WTC11 (cell line): Measurements from ENCODE around the gene EHBP1L1. TPM values are rescaled to one million over a fixed set of nuclear protein-coding genes. Genes with fewer than 3 reads are reported as not detected.

Source experiments
- ATAC-seq: fragments of 200-7000 bp; cut with Tn5 transposase; 2 replicates; pipeline ENCODE4 v1.10.0; 2021; ENCODE audit warnings: mild to moderate bottlenecking, moderate library complexity
- CTCF ChIA-PET: fragments of 300-600 bp; sonication (Branson Sonifier 250); formaldehyde crosslinking; loops from one replicate; lab custom pipeline; 2021; ENCODE audit warnings: antibody characterized with exemption; lab: Charles Lee
- POLR2A ChIA-PET: fragments of 350-600 bp; sonication (Branson Sonifier 250); formaldehyde crosslinking; loops from one replicate; lab custom pipeline; 2021; ENCODE audit warnings: antibody characterized with exemption; lab: Charles Lee
- DNase-seq: peaks from one replicate; pipeline ENCODE4 v3.0.0; 2021; ENCODE audit warnings: low spot score
- H3K27ac Mint-ChIP-seq: 2 replicates; pipeline ENCODE4 v1.8.0; 2021; ENCODE audit warnings: mixed read lengths
- H3K27me3 Mint-ChIP-seq: 2 replicates; pipeline ENCODE4 v1.8.0; 2021; ENCODE audit warnings: low read depth, mild to moderate bottlenecking, moderate library complexity, mixed read lengths
- H3K36me3 Mint-ChIP-seq: 2 replicates; pipeline ENCODE4 v1.8.0; 2021; ENCODE audit warnings: mixed read lengths
- H3K4me1 Mint-ChIP-seq: 2 replicates; pipeline ENCODE4 v1.8.0; 2022; ENCODE audit warnings: mixed read lengths
- H3K4me3 Mint-ChIP-seq: 2 replicates; pipeline ENCODE4 v1.8.0; 2021; ENCODE audit warnings: mild to moderate bottlenecking, moderate library complexity, mixed read lengths
- H3K9me3 Mint-ChIP-seq: 2 replicates; pipeline ENCODE4 v1.8.0; 2021; ENCODE audit warnings: mixed read lengths
- E2F5 ChIP-seq: sonication (generic); formaldehyde crosslinking; IDR thresholded peaks from 2 replicates; pipeline ENCODE4 v1.8.1; 2022; ENCODE audit warnings: mild to moderate bottlenecking, moderate library complexity, missing genetic modification reagents
- ESRRA ChIP-seq: sonication (generic); formaldehyde crosslinking; IDR thresholded peaks from 2 replicates; pipeline ENCODE4 v1.8.1; 2022; ENCODE audit warnings: mild to moderate bottlenecking, missing genetic modification reagents, borderline replicate concordance
- NR3C1 ChIP-seq: sonication (generic); formaldehyde crosslinking; conservative IDR thresholded peaks from 2 replicates; pipeline ENCODE4 v1.8.1; 2023; ENCODE audit warnings: low read depth, mild to moderate bottlenecking, missing genetic modification reagents
- PRDM15 ChIP-seq: sonication (generic); formaldehyde crosslinking; IDR thresholded peaks from 2 replicates; pipeline ENCODE4 v1.8.0; 2022; ENCODE audit warnings: missing genetic modification reagents
- SMAD3 ChIP-seq: sonication (generic); formaldehyde crosslinking; IDR thresholded peaks from 2 replicates; pipeline ENCODE4 v1.8.0; 2022; ENCODE audit warnings: missing genetic modification reagents, mild to moderate bottlenecking, borderline replicate concordance
- ZNF416 ChIP-seq: fragments of 250-450 bp; sonication (Bioruptor Pico); IDR thresholded peaks from 2 replicates; pipeline ENCODE4 v1.9.0; 2021; ENCODE audit warnings: mild to moderate bottlenecking, inconsistent platforms
- ZNF423 ChIP-seq: fragments of 250-450 bp; sonication (Bioruptor Pico); IDR thresholded peaks from 2 replicates; pipeline ENCODE4 v2.1.2; 2022; ENCODE audit warnings: mild to moderate bottlenecking, moderate library complexity
- ZNF512 ChIP-seq: sonication (generic); formaldehyde crosslinking; IDR thresholded peaks from 2 replicates; pipeline ENCODE4 v1.8.1; 2022; ENCODE audit warnings: missing genetic modification reagents, borderline replicate concordance
- total RNA-seq: library from RNA; stranded (reverse); gene quantifications from 3 replicates; pipeline ENCODE4 v1.2.3, GENCODE V29; 2021
- TF ChIP-seq, protein P1 (sequence below): sonication (generic); formaldehyde crosslinking; IDR thresholded peaks from 2 replicates; pipeline ENCODE4 v1.8.0; 2022; ENCODE audit warnings: mild to moderate bottlenecking, missing genetic modification reagents
- TF ChIP-seq, protein P2 (sequence below): fragments of 200-600 bp; IDR thresholded peaks from 2 replicates; pipeline ENCODE4 v1.8.0; 2022; ENCODE audit warnings: antibody characterized with exemption

EHBP1L1 gene
- total RNA-seq, 1 experiment from 2014 or later, result 11.8 TPM

- CTCF ChIA-PET, result interaction anchor here (0.5 to 13.8 kb wide), 42 partner anchors 9 to 452 kb away, joined by 3 to 311 read pairs (median 5); partner anchors contain the start of genes CCDC85B, EHBP1L1, FAM89B and FIBP
- POLR2A ChIA-PET, result interaction anchor here (0.6 to 2.0 kb wide), 4 partner anchors 21 to 833 kb away, joined by 3 to 8 read pairs (median 5); partner anchors contain the start of genes PCNX3 and SIPA1
- TF ChIP-seq E2F5 (CRISPR knock-in tag) (no peak), ZNF416 (CRISPR knock-in tag) (no peak), NR3C1 (CRISPR knock-in tag) (no peak), ZNF423 (CRISPR knock-in tag) (no peak)
- TF ChIP-seq, protein P1, sequence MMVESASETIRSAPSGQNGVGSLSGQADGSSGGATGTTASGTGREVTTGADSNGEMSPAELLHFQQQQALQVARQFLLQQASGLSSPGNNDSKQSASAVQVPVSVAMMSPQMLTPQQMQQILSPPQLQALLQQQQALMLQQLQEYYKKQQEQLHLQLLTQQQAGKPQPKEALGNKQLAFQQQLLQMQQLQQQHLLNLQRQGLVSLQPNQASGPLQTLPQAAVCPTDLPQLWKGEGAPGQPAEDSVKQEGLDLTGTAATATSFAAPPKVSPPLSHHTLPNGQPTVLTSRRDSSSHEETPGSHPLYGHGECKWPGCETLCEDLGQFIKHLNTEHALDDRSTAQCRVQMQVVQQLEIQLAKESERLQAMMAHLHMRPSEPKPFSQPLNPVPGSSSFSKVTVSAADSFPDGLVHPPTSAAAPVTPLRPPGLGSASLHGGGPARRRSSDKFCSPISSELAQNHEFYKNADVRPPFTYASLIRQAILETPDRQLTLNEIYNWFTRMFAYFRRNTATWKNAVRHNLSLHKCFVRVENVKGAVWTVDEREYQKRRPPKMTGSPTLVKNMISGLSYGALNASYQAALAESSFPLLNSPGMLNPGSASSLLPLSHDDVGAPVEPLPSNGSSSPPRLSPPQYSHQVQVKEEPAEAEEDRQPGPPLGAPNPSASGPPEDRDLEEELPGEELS (CRISPR knock-in tag), result no peak
- TF ChIP-seq, protein P2, sequence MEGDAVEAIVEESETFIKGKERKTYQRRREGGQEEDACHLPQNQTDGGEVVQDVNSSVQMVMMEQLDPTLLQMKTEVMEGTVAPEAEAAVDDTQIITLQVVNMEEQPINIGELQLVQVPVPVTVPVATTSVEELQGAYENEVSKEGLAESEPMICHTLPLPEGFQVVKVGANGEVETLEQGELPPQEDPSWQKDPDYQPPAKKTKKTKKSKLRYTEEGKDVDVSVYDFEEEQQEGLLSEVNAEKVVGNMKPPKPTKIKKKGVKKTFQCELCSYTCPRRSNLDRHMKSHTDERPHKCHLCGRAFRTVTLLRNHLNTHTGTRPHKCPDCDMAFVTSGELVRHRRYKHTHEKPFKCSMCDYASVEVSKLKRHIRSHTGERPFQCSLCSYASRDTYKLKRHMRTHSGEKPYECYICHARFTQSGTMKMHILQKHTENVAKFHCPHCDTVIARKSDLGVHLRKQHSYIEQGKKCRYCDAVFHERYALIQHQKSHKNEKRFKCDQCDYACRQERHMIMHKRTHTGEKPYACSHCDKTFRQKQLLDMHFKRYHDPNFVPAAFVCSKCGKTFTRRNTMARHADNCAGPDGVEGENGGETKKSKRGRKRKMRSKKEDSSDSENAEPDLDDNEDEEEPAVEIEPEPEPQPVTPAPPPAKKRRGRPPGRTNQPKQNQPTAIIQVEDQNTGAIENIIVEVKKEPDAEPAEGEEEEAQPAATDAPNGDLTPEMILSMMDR, result peak; percentile 52
- no peaks in the 10 kb centered on the region for H3K9me3 Mint-ChIP-seq
- H3K4me3 Mint-ChIP-seq, result peak overlapping the region; percentile 65
- H3K27ac Mint-ChIP-seq, result no peak overlapping the region
- peak; percentile 49 for ATAC-seq
- peak; percentile 80 for DNase-seq
- H3K36me3 Mint-ChIP-seq, result 0 out of 2 replicates have a peak, but pooled peaks cover under 1% of the 10 kb centered on the region
- peaks cover 18% of the 10 kb centered on the region for H3K4me1 Mint-ChIP-seq
- peaks cover 49% of the 10 kb centered on the region for H3K27me3 Mint-ChIP-seq
Measured at GRCh38 chr11:65593518-65594414, 17.9 kb downstream of the EHBP1L1 start.

- ChIA-PET POLR2A (interaction anchor here (0.5 kb wide), 1 partner anchor 64 kb away, joined by 3 read pairs; no protein-coding TSS in a partner anchor), CTCF (interaction anchor here (0.8 to 13.8 kb wide), 9 partner anchors 11 to 70 kb away, joined by 4 to 311 read pairs (median 48); partner anchors contain the start of genes EHBP1L1, FAM89B, MAP3K11 and PCNX3)
- no peak for TF ChIP-seq SMAD3 (CRISPR knock-in tag)
- TF ChIP-seq ESRRA, result no peak
- TF ChIP-seq ZNF416 (CRISPR knock-in tag), result no peak
- no peak for TF ChIP-seq ZNF512
- TF ChIP-seq PRDM15 (CRISPR knock-in tag), result no peak
- DNase-seq, result no peak
- Mint-ChIP-seq H3K27ac (no peak overlapping the region), H3K9me3 (no peaks in the 10 kb centered on the region), H3K4me1 (peaks cover 15% of the 10 kb centered on the region), H3K27me3 (peaks cover 39% of the 10 kb centered on the region), H3K4me3 (no peak overlapping the region), H3K36me3 (peaks cover 4% of the 10 kb centered on the region; the same call in 1 of the 2 replicates)
- no peak for ATAC-seq
Measured at GRCh38 chr11:65595131-65595530, 19.3 kb downstream of the EHBP1L1 start.
